Glomerular visceral epithelial cell (primary cell): ENCODE results near the gene GCSAM.
"Not testable (repeated sequence)": the region's sequence is repeated elsewhere in the genome, so short reads cannot be mapped to it uniquely, and the experiment has no call there.

Source experiments
- DNase-seq: peaks from one replicate; pipeline ENCODE4 v3.0.0-alpha.2; 2016; ENCODE audit errors: extremely low spot score

The GCSAM gene

DNA sequence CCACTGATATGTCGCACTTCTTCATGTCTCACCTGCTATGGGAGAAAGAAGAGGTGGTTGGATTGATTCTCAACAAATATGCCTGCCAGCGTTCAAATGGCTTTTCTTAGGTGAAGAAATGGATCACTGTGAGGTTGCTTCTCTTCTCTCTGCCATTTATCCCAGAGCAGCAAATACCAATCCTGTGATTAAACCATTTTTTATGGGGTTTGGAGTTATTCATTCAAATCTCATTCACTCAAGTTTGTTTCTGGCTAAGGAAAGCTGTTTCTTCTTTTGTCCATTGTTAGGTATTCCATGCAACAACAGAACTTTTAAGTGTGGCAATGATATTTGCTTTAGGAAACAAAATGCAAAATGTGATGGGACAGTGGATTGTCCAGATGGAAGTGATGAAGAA, 59.0 kb downstream of the GCSAM start:
- no peak for DNase-seq

DNA sequence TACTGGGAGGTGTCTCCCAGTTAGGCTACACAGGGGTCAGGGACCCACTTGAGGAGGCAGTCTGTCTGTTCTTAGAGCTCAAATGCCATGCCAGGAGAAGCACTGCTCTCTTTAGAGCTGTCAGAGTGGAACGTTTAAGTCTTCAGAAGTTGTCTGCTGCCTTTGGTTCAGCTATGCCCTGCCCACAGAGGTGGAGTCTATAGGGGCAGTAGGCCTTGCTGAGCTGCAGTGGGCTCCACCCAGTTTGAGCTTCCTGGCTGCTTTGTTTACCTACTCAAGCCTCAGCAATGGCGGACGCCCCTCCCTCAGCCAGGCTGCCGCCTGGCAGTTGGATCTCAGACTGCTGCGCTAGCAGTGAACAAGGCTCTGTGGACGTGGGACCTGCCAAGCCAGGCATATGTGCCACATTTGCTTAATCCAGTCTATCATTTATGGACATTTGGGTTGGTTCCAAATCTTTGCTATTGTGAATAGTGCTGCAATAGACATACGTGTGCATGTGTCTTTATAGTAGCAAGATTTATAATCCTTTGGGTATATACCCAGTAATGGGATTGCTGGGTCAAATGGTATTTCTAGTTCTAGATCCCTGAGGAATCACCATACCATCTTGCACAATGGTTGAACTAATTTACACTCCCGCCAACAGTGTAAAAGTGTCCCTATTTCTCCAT, 60.5 kb downstream of the GCSAM start:
- DNase-seq: not testable (repeated sequence)
